Skeletal muscle tissue (tissue), 4 donors: ENCODE measurements around the gene DLG2. TPM values are rescaled to one million over a fixed set of nuclear protein-coding genes. Genes with fewer than 3 reads are reported as not detected.

ENCODE experiments used
- H3K27ac ChIP-seq: one replicate; pipeline ENCODE4 v1.7.0; 2013; ENCODE audit warnings: mild to moderate bottlenecking, low read depth, low read length, inconsistent platforms
- H3K27me3 ChIP-seq, 3 donors: one replicate each; pipeline ENCODE4 v1.7.0; 2013; ENCODE audit warnings: low read length in 3 of 3; ENCODE audit not compliant: control insufficient read depth in 3 of 3, insufficient read depth in 3 of 3
- H3K36me3 ChIP-seq, 3 donors: one replicate each; pipeline ENCODE4 v1.7.0; 2013; ENCODE audit warnings: low read length in 3 of 3; ENCODE audit not compliant: control insufficient read depth in 3 of 3, insufficient read depth in 3 of 3
- H3K4me1 ChIP-seq, 3 donors: one replicate each; pipeline ENCODE4 v1.7.0; 2013; ENCODE audit warnings: low read length in 3 of 3, mild to moderate bottlenecking in 3 of 3; ENCODE audit not compliant: control insufficient read depth in 3 of 3, insufficient read depth in 3 of 3
- H3K4me3 ChIP-seq, 3 donors: one replicate each; pipeline ENCODE4 v1.7.0; 2013; ENCODE audit warnings: low read length in 3 of 3
- H3K9ac ChIP-seq, 3 donors: one replicate each; pipeline ENCODE4 v1.7.0; 2013; ENCODE audit warnings: low read length in 3 of 3, mild to moderate bottlenecking in 3 of 3, moderate library complexity in 2 of 3, low read depth in 1 of 3
- H3K9me3 ChIP-seq, 3 donors: one replicate each; pipeline ENCODE4 v1.7.0; 2013; ENCODE audit warnings: low read length in 3 of 3; ENCODE audit not compliant: control insufficient read depth in 3 of 3
- total RNA-seq: library from RNA; depleted of rRNA; stranded (reverse); fragments of >200 nt; gene quantifications from one replicate; pipeline ENCODE4 v1.2.3, GENCODE V29; 2014
- donor health status: Osteomylitis.

Gene DLG2
- total RNA-seq, 1 donor from 2014 or later: 18.3 TPM

GRCh38 chr11:83871054-83871453 lies 1756.1 kb downstream of the DLG2 start:
- no peak overlapping the region for H3K27ac ChIP-seq
- no peaks in the 10 kb centered on the region for H3K36me3 ChIP-seq
- H3K9me3 ChIP-seq: no peaks in the 10 kb centered on the region
- no peak overlapping the region for H3K9ac ChIP-seq
- H3K4me1 ChIP-seq: no peaks in the 10 kb centered on the region
- H3K4me3 ChIP-seq: no peak overlapping the region
- no peaks in the 10 kb centered on the region for H3K27me3 ChIP-seq

- Histone ChIP-seq H3K9me3 (no peaks in the 10 kb centered on the region), H3K36me3 (no peaks in the 10 kb centered on the region), H3K4me1 (no peaks in the 10 kb centered on the region), H3K27me3 (no peaks in the 10 kb centered on the region), H3K9ac (no peak overlapping the region), H3K4me3 (no peak overlapping the region), H3K27ac (no peak overlapping the region)
Observed at GRCh38 chr11:83866655-83867054, 1760.5 kb downstream of the DLG2 start.

- H3K9ac ChIP-seq: no peak overlapping the region
- no peaks in the 10 kb centered on the region for H3K4me1 ChIP-seq
- no peak overlapping the region for H3K4me3 ChIP-seq
- H3K9me3 ChIP-seq: no peaks in the 10 kb centered on the region
- H3K36me3 ChIP-seq: no peaks in the 10 kb centered on the region
- no peak overlapping the region for H3K27ac ChIP-seq
- H3K27me3 ChIP-seq: no peaks in the 10 kb centered on the region
Observed at GRCh38 chr11:83865636-83866461, 1761.3 kb downstream of the DLG2 start.

GRCh38 chr11:83864412-83865057 lies 1762.6 kb downstream of the DLG2 start:
- H3K4me3 ChIP-seq: no peak overlapping the region
- H3K4me1 ChIP-seq: no peaks in the 10 kb centered on the region
- H3K27me3 ChIP-seq: no peaks in the 10 kb centered on the region
- no peaks in the 10 kb centered on the region for H3K36me3 ChIP-seq
- H3K9me3 ChIP-seq: no peaks in the 10 kb centered on the region
- no peak overlapping the region for H3K9ac ChIP-seq
- no peak overlapping the region for H3K27ac ChIP-seq

GRCh38 chr11:83863272-83863671 lies 1763.9 kb downstream of the DLG2 start:
- Histone ChIP-seq H3K4me3 (no peak overlapping the region), H3K9ac (no peak overlapping the region), H3K27ac (no peak overlapping the region), H3K36me3 (no peaks in the 10 kb centered on the region), H3K9me3 (no peaks in the 10 kb centered on the region), H3K4me1 (no peaks in the 10 kb centered on the region), H3K27me3 (no peaks in the 10 kb centered on the region)

GRCh38 chr11:83862691-83863090 lies 1764.5 kb downstream of the DLG2 start:
- Histone ChIP-seq H3K36me3 (no peaks in the 10 kb centered on the region), H3K4me3 (no peak overlapping the region), H3K27me3 (no peaks in the 10 kb centered on the region), H3K9me3 (no peaks in the 10 kb centered on the region), H3K9ac (no peak overlapping the region), H3K4me1 (no peaks in the 10 kb centered on the region), H3K27ac (no peak overlapping the region)

GRCh38 chr11:83862033-83862432 lies 1765.1 kb downstream of the DLG2 start:
- Histone ChIP-seq H3K27ac (no peak overlapping the region), H3K9ac (no peak overlapping the region), H3K4me1 (no peaks in the 10 kb centered on the region), H3K36me3 (no peaks in the 10 kb centered on the region), H3K4me3 (no peak overlapping the region), H3K27me3 (no peaks in the 10 kb centered on the region), H3K9me3 (peaks cover 0 to 2% (median 0%) of the 10 kb centered on the region in 3 donors)

- Histone ChIP-seq H3K9me3 (peaks cover 0 to 3% (median 0%) of the 10 kb centered on the region in 3 donors), H3K4me1 (no peaks in the 10 kb centered on the region), H3K27ac (no peak overlapping the region), H3K4me3 (no peak overlapping the region), H3K36me3 (no peaks in the 10 kb centered on the region), H3K27me3 (no peaks in the 10 kb centered on the region), H3K9ac (no peak overlapping the region)
Observed at GRCh38 chr11:83858694-83859093, 1768.5 kb downstream of the DLG2 start.

- Histone ChIP-seq H3K27me3 (no peaks in the 10 kb centered on the region), H3K4me3 (no peak overlapping the region)
Observed at GRCh38 chr11:83855237-83855636, 1771.9 kb downstream of the DLG2 start.

GRCh38 chr11:83852775-83853442 lies 1774.2 kb downstream of the DLG2 start:
- Histone ChIP-seq H3K27me3 (no peaks in the 10 kb centered on the region), H3K9ac (no peak overlapping the region), H3K27ac (no peak overlapping the region), H3K9me3 (peaks cover 0 to 3% (median 0%) of the 10 kb centered on the region in 3 donors), H3K4me1 (no peaks in the 10 kb centered on the region), H3K36me3 (no peaks in the 10 kb centered on the region), H3K4me3 (no peak overlapping the region)

More at GRCh38 chr11:83855237-83855636, 1771.9 kb downstream of the DLG2 start:
- no peaks in the 10 kb centered on the region for H3K36me3 ChIP-seq
- no peaks in the 10 kb centered on the region for H3K4me1 ChIP-seq
- peaks cover 0 to 3% (median 0%) of the 10 kb centered on the region in 3 donors for H3K9me3 ChIP-seq
- no peak overlapping the region for H3K9ac ChIP-seq
- H3K27ac ChIP-seq: no peak overlapping the region
